Prostate gland (tissue), 2 donors: ENCODE results near the gene CCSER1. TPM values are rescaled to one million over a fixed set of nuclear protein-coding genes. Genes with fewer than 3 reads are reported as not detected.

ENCODE experiments used
- DNase-seq: peaks from one replicate; pipeline ENCODE4 v3.0.0-alpha.2; 2019; ENCODE audit warnings: low spot score
- H3K27ac ChIP-seq, 2 donors: fragments of 200-600 bp; sonication (generic); 2 replicates each; pipeline ENCODE4 v1.5.1; 2017 to 2019
- H3K27me3 ChIP-seq: fragments of 200-600 bp; sonication (generic); replicated peaks from 2 replicates; pipeline ENCODE4 v1.5.1; 2019; ENCODE audit not compliant: insufficient read depth
- H3K36me3 ChIP-seq, 2 donors: fragments of 200-600 bp; sonication (generic); 1 replicate in 1 of 2; 2 replicates in 1 of 2; pipeline versions ENCODE4 v1.5.1 to v1.8.1; 2017 to 2019
- H3K4me1 ChIP-seq: fragments of 200-600 bp; sonication (generic); replicated peaks from 2 replicates; pipeline ENCODE4 v1.5.1; 2019
- H3K4me3 ChIP-seq, 2 donors: fragments of 200-600 bp; sonication (generic); 2 replicates each; pipeline ENCODE4 v1.5.1; 2017 to 2019
- H3K9me3 ChIP-seq: fragments of 200-600 bp; sonication (generic); 2 replicates; pipeline ENCODE4 v1.5.1; 2017
- POLR2A ChIP-seq: fragments of 450-650 bp; IDR thresholded peaks from one replicate; pipeline ENCODE4 v1.6.1; 2016; ENCODE audit warnings: antibody characterized with exemption, mild to moderate bottlenecking
- POLR2AphosphoS5 ChIP-seq: sonication (generic); formaldehyde crosslinking; IDR thresholded peaks from one replicate; pipeline ENCODE4 v1.6.1; 2017; ENCODE audit warnings: antibody characterized with exemption
- WGBS: methylation state at CpG from one replicate; pipeline ENCODE4 v1.1.5; 2018; 5-methylcytosine and 5-hydroxymethylcytosine counted together
- intact Hi-C: fragments of 100-400 bp; cut with DNase I; formaldehyde crosslinking; loops from one replicate; pipeline ENCODE4 v1.14.2; 2022
- total RNA-seq, 2 donors: library from RNA; depleted of rRNA; stranded (reverse); fragments of >200 nt; gene quantifications; one replicate each; pipeline ENCODE4 v1.1.0, GENCODE V29; 2016
- TF ChIP-seq, protein P1 (sequence below), 4 experiments: fragments of 200-600 bp in 2 of 4; fragments of 450-650 bp in 2 of 4; sonication (generic) in 2 of 4; IDR thresholded peaks; 1 replicate in 3 of 4; 2 replicates in 1 of 4; pipeline ENCODE4 v1.5.1; 2016 to 2019; ENCODE audit warnings: antibody characterized with exemption in 4 of 4, mild to moderate bottlenecking in 2 of 4, moderate library complexity in 2 of 4

The CCSER1 gene
- total RNA-seq, 2 donors from 2014 or later: 11.9 to 32.2 TPM

DNA sequence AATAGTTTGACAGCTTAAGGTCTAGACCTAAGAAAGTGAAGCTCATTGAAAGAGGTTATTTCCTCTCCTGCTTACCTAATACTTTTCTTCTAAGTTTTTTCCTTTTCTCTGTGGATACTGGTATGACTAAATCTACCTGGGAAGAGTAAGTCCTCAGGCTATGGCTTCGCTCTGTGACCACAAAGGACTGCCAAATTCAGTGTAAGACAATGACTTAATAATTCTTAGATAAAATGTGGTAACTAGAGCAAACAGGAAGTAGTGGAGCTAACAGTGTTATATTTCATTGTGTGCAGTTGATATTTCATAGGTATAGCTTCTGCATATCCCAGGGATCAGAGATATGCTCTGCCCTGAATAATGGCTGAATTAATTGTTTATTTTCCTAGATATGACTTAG, 418.9 kb downstream of the CCSER1 start:
- Histone ChIP-seq H3K4me1 (no peaks in the 10 kb centered on the region), H3K9me3 (no peaks in the 10 kb centered on the region), H3K27ac (no peak overlapping the region), H3K36me3 (no peaks in the 10 kb centered on the region), H3K4me3 (no peak overlapping the region), H3K27me3 (no peaks in the 10 kb centered on the region)
- 52% methylated on average over 1 of the region's 1 CpG for WGBS
- TF ChIP-seq, protein P1, sequence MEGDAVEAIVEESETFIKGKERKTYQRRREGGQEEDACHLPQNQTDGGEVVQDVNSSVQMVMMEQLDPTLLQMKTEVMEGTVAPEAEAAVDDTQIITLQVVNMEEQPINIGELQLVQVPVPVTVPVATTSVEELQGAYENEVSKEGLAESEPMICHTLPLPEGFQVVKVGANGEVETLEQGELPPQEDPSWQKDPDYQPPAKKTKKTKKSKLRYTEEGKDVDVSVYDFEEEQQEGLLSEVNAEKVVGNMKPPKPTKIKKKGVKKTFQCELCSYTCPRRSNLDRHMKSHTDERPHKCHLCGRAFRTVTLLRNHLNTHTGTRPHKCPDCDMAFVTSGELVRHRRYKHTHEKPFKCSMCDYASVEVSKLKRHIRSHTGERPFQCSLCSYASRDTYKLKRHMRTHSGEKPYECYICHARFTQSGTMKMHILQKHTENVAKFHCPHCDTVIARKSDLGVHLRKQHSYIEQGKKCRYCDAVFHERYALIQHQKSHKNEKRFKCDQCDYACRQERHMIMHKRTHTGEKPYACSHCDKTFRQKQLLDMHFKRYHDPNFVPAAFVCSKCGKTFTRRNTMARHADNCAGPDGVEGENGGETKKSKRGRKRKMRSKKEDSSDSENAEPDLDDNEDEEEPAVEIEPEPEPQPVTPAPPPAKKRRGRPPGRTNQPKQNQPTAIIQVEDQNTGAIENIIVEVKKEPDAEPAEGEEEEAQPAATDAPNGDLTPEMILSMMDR (IDR thresholded peaks at IDR 0.05): no peak
- TF ChIP-seq POLR2A (no peak), POLR2AphosphoS5 (no peak)
- no peak for DNase-seq
- intact Hi-C loops: no loop called here

DNA sequence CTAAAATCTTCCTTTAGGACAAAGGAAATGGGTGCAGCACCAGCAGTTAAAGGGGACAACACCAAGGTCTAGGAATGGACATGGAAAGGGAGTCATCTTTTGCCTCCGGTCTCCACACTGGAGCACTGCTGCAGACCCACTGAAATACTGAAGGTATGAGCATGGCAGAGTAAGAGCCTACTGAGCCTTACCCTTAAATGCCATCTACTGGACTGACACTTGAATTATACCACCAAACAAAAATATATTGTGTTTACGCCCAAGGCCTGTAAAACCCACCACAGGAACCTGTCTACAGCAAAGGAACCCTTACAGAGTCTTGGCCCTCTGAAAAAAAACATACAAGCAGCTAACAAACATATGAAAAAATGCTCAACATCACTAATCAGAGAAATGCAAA, 443.4 kb downstream of the CCSER1 start:
- H3K36me3 ChIP-seq: no peaks in the 10 kb centered on the region
- H3K9me3 ChIP-seq: no peaks in the 10 kb centered on the region
- no peak for DNase-seq
- H3K4me1 ChIP-seq: no peaks in the 10 kb centered on the region
- WGBS: 88% methylated on average over 2 of the region's 2 CpGs
- no peak overlapping the region for H3K27ac ChIP-seq
- TF ChIP-seq POLR2A: no peak
- TF ChIP-seq, protein P1 (IDR thresholded peaks at IDR 0.05): no peak
- TF ChIP-seq POLR2AphosphoS5: no peak
- no peaks in the 10 kb centered on the region for H3K27me3 ChIP-seq
- H3K4me3 ChIP-seq: no peak overlapping the region
- intact Hi-C loops: no loop called here

DNA sequence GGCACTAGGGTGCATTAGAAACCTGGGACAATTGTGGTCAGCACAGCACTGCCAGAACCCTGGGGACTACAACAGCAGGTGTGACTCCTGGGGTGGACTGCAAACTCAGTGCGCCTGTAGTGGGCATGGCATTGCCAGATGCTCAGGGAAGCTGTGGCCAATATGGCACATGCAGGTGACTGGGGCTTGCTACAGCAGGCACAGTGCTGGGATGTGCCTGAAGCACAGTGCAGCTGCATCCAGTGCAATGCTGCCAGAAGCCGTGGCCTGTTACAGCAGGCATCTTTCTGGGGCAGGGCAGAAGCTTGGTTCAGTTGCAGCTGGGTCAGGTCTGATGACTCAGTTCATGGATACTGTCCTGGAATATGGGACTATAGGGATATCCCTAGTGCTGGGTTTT, 445.8 kb downstream of the CCSER1 start:
- no peaks in the 10 kb centered on the region for H3K36me3 ChIP-seq
- TF ChIP-seq POLR2A: no peak
- TF ChIP-seq, protein P1 (IDR thresholded peaks at IDR 0.05): no peak
- TF ChIP-seq POLR2AphosphoS5: no peak
- H3K27me3 ChIP-seq: no peaks in the 10 kb centered on the region
- DNase-seq: no peak
- no peak overlapping the region for H3K4me3 ChIP-seq
- no peak overlapping the region for H3K27ac ChIP-seq
- H3K9me3 ChIP-seq: no peaks in the 10 kb centered on the region
- no peaks in the 10 kb centered on the region for H3K4me1 ChIP-seq
- intact Hi-C loops: no loop called here
- WGBS: 100% methylated on average over 2 of the region's 2 CpGs

DNA sequence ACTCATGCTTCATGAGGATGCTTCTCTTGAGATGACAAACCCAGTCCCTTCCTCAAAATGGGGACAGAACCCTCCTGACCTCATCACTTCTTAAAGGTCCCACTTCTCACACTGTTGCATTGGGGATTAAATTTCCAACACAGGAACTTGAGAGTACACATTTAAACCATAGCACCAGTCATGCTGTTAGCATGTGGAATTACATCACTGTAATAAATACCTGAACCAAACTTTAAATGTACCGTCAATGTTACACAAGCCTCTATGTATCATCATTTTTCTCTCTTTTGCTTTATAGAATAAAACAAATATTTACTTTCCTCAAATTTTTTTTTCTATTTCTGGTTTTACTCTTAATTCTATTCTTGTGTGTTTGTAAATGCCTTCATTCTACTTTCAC, 448.2 kb downstream of the CCSER1 start:
- H3K27me3 ChIP-seq: no peaks in the 10 kb centered on the region
- H3K27ac ChIP-seq: no peak overlapping the region
- TF ChIP-seq POLR2AphosphoS5 (no peak), POLR2A (no peak)
- TF ChIP-seq, protein P1 (IDR thresholded peaks at IDR 0.05): no peak
- intact Hi-C loops: no loop called here
- WGBS: 81% methylated on average over 1 of the region's 1 CpG
- DNase-seq: no peak
- H3K9me3 ChIP-seq: no peaks in the 10 kb centered on the region
- no peak overlapping the region for H3K4me3 ChIP-seq
- no peaks in the 10 kb centered on the region for H3K36me3 ChIP-seq
- no peaks in the 10 kb centered on the region for H3K4me1 ChIP-seq

DNA sequence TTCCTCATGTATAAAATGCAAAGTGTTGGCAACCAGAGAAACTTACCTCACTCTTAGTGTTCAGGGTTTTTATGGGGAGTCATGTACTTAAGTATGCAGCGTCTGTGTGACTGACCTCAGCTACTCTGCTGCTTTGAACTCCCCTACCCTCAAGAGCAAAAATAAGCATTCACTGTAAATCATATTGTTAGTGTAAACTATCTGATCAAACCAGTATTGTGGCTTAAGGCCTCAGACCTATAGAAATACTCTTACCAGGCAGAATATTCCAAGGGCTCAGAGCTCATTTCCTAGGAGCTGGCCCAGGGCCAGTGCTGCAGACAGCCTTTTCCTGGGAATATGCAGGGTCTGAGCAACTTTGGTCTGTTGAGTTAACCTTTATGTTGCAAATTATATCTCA, 453.1 kb downstream of the CCSER1 start:
- no peak overlapping the region for H3K4me3 ChIP-seq
- intact Hi-C loops: no loop called here
- no peaks in the 10 kb centered on the region for H3K4me1 ChIP-seq
- no peaks in the 10 kb centered on the region for H3K27me3 ChIP-seq
- H3K36me3 ChIP-seq: no peaks in the 10 kb centered on the region
- 83% methylated on average over 1 of the region's 1 CpG for WGBS
- DNase-seq: no peak
- H3K9me3 ChIP-seq: no peaks in the 10 kb centered on the region
- TF ChIP-seq POLR2A (no peak), POLR2AphosphoS5 (no peak)
- TF ChIP-seq, protein P1 (IDR thresholded peaks at IDR 0.05): no peak
- no peak overlapping the region for H3K27ac ChIP-seq
